ENCODE measurements around the gene TNNT3. TPM values are rescaled to one million over a fixed set of nuclear protein-coding genes. Genes with fewer than 3 reads are reported as not detected.
"Not testable (repeated sequence)": the region's sequence is repeated elsewhere in the genome, so short reads cannot be mapped to it uniquely, and the experiment has no call there.

TNNT3 gene
- total and polyA plus RNA-seq, 2 of the 4 experiments (the other 2 are of a cell fraction): not detected

- H4K91ac ChIP-seq (ENCODE audit: insufficient read depth, low read depth, low read length); H3K23ac ChIP-seq (ENCODE audit: low read depth, low read length); POLR2A ChIA-PET (ENCODE audit: unreplicated experiment); H3K27ac ChIP-seq (ENCODE audit: insufficient read depth, low read length); H2AK5ac ChIP-seq (ENCODE audit: low read depth, low read length); H2AFZ ChIP-seq (replicated peaks; ENCODE audit: low read length, poor library complexity); H4K8ac ChIP-seq (ENCODE audit: low read depth in 2 of 2, low read length in 2 of 2); intact Hi-C loops (cut with micrococcal nuclease); H3K4me2 ChIP-seq (ENCODE audit: low read depth, low read length); H2BK120ac ChIP-seq (ENCODE audit: low read depth, low read length); H3K4me3 ChIP-seq (ENCODE audit: insufficient read depth, low read depth, low read length); H2BK5ac ChIP-seq (ENCODE audit: low read depth, low read length, poor library complexity, severe bottlenecking); H3K4me1 ChIP-seq (ENCODE audit: control insufficient read depth, insufficient read depth, low read length); H2AK9ac ChIP-seq (replicated peaks; ENCODE audit: low read depth, low read length, poor library complexity); ATAC-seq (ENCODE audit: low read depth); H3K79me1 ChIP-seq (ENCODE audit: low read depth in 1 of 2, low read length in 2 of 2); H3K9me3 ChIP-seq (ENCODE audit: control insufficient read depth, insufficient read depth, low read length); H4K5ac ChIP-seq (ENCODE audit: low read depth, low read length); dilution Hi-C loops (cut with HindIII; ENCODE audit: low sequenced_read_pairs, unreplicated experiment); H3K9me1 ChIP-seq (ENCODE audit: insufficient read depth, low read length); BruUV-seq (replicated peaks); H4K20me1 ChIP-seq (ENCODE audit: insufficient read depth, low read length); H2BK20ac ChIP-seq (ENCODE audit: low read depth, low read length); H3K4ac ChIP-seq (ENCODE audit: low read depth, low read length); H3K36me3 ChIP-seq (ENCODE audit: control insufficient read depth, insufficient read depth, low read length); H2BK15ac ChIP-seq (ENCODE audit: low read depth, low read length); in situ Hi-C loops (cut with MboI; ENCODE audit: low sequenced_read_pairs); H3K14ac ChIP-seq (replicated peaks; ENCODE audit: low read depth, low read length); H3K56ac ChIP-seq (ENCODE audit: extremely low read depth, insufficient read depth, low read length); H3K18ac ChIP-seq (ENCODE audit: low read depth, low read length); DNase-seq; H3K9ac ChIP-seq (ENCODE audit: low read depth, low read length); H3K27me3 ChIP-seq (ENCODE audit: control insufficient read depth, insufficient read depth, low read length): not testable (repeated sequence)
- WGBS, 2 experiments (ENCODE audit: extremely low coverage in 2 of 2, insufficient read length in 1 of 2): 90% methylated on average over 6 of the region's 13 CpGs; no CpG with 5 or more reads in 1 of the 2 experiments
- CTCF ChIA-PET: interaction anchor here (1.5 kb wide), 1 partner anchor 125 kb away, joined by 3 read pairs; no protein-coding TSS in a partner anchor
Measured at GRCh38 chr11:1875851-1876301, 43.6 kb upstream of the TNNT3 start.

Measured in IMR-90 (cell line).